ENCODE measurements around the gene ACVR1C. TPM values are rescaled to one million over a fixed set of nuclear protein-coding genes. Genes with fewer than 3 reads are reported as not detected.
A peak's percentile ranks its signal among the peaks of the same experiment; 100 is the strongest.
"Not testable (repeated sequence)": the region's sequence is repeated elsewhere in the genome, so short reads cannot be mapped to it uniquely, and the experiment has no call there.

The ACVR1C gene
- total RNA-seq, 1 experiment from 2014 or later: 0.04 TPM

DNA sequence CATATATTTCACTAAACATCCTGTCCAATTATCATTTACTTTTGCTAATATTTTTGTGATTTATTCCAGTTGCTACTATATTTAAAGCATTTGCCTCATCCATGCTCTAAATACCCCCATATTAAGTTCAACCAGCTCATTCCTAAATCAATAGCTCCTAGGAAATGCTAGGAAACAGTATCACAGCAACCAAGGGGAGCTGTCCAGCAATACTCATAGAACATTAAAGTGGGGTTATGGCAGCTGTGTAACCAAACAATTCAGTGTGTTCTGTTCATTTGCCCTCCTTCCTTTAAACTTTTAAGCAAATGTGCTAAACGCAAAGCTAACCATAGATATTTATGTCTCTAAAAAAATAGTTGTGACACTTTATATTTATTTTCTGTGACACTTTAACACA is 41.1 kb downstream of the ACVR1C start:
- Histone ChIP-seq H3K4me3 (no peak overlapping the region), H3K9me2 (ENCODE audit: insufficient read depth) (no peaks in the 10 kb centered on the region), H3K9me3 (ENCODE audit: insufficient read depth, low read depth) (no peaks in the 10 kb centered on the region), H3K36me3 (ENCODE audit: low read depth) (no peaks in the 10 kb centered on the region), H3K79me2 (ENCODE audit: low read depth) (no peaks in the 10 kb centered on the region), H3K4me2 (no peak overlapping the region), H3K27ac (no peak overlapping the region), H3F3A (ENCODE audit: insufficient read depth, low read depth) (no peaks in the 10 kb centered on the region), H4K20me1 (ENCODE audit: insufficient read depth) (no peaks in the 10 kb centered on the region), H3K4me1 (replicated peaks; ENCODE audit: insufficient read depth) (no peaks in the 10 kb centered on the region), H2AFZ (no peak overlapping the region), H3K27me3 (ENCODE audit: insufficient read depth, low read depth) (no peaks in the 10 kb centered on the region)
- TF ChIP-seq EZH2 (IDR thresholded peaks at IDR 0.05; ENCODE audit: low read depth): no peak
- TF ChIP-seq, protein P1, sequence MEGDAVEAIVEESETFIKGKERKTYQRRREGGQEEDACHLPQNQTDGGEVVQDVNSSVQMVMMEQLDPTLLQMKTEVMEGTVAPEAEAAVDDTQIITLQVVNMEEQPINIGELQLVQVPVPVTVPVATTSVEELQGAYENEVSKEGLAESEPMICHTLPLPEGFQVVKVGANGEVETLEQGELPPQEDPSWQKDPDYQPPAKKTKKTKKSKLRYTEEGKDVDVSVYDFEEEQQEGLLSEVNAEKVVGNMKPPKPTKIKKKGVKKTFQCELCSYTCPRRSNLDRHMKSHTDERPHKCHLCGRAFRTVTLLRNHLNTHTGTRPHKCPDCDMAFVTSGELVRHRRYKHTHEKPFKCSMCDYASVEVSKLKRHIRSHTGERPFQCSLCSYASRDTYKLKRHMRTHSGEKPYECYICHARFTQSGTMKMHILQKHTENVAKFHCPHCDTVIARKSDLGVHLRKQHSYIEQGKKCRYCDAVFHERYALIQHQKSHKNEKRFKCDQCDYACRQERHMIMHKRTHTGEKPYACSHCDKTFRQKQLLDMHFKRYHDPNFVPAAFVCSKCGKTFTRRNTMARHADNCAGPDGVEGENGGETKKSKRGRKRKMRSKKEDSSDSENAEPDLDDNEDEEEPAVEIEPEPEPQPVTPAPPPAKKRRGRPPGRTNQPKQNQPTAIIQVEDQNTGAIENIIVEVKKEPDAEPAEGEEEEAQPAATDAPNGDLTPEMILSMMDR (conservative IDR thresholded peaks at IDR 0.05): no peak
- BruUV-seq (replicated peaks): no TSS peak
- DNase-seq: no peak
- ChIA-PET POLR2A (ENCODE audit: unreplicated experiment) (no interaction called here), CTCF (no interaction called here)
- intact Hi-C loops (cut with micrococcal nuclease; ENCODE audit: unreplicated experiment): no loop called here

DNA sequence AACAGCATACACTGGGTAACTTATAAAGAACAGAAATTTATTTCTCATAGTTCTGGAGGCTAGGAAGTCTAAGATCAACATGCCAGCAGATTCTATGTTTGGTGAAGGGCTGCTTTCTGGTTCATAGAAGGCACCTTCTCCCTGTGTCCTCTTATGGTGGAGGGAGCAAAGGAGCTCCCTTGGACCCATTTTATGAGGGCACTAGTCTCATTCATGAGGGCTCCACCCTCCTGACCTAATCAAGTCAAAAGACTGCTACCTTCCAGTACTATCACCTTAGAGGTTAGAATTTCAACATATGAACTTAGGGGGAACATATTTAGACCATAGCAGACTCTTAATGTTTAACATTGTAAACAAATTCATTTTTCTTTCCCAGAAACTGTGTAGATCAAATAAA is 54.5 kb downstream of the ACVR1C start:
- Histone ChIP-seq H3K27me3 (ENCODE audit: insufficient read depth, low read depth) (no peaks in the 10 kb centered on the region), H3F3A (ENCODE audit: insufficient read depth, low read depth) (no peaks in the 10 kb centered on the region), H4K20me1 (ENCODE audit: insufficient read depth) (no peaks in the 10 kb centered on the region), H3K9me3 (ENCODE audit: insufficient read depth, low read depth) (no peaks in the 10 kb centered on the region), H3K9me2 (ENCODE audit: insufficient read depth) (no peaks in the 10 kb centered on the region), H3K4me3 (no peak overlapping the region), H3K4me1 (replicated peaks; ENCODE audit: insufficient read depth) (no peaks in the 10 kb centered on the region), H3K79me2 (ENCODE audit: low read depth) (no peaks in the 10 kb centered on the region), H3K27ac (no peak overlapping the region), H3K4me2 (no peak overlapping the region), H3K36me3 (ENCODE audit: low read depth) (no peaks in the 10 kb centered on the region), H2AFZ (no peak overlapping the region)
- ChIA-PET CTCF (no interaction called here), POLR2A (ENCODE audit: unreplicated experiment) (no interaction called here)
- TF ChIP-seq, protein P1 (conservative IDR thresholded peaks at IDR 0.05): no peak
- TF ChIP-seq EZH2 (IDR thresholded peaks at IDR 0.05; ENCODE audit: low read depth): no peak
- no TSS peak for BruUV-seq (replicated peaks)
- intact Hi-C loops (cut with micrococcal nuclease; ENCODE audit: unreplicated experiment): no loop called here
- DNase-seq: no peak

DNA sequence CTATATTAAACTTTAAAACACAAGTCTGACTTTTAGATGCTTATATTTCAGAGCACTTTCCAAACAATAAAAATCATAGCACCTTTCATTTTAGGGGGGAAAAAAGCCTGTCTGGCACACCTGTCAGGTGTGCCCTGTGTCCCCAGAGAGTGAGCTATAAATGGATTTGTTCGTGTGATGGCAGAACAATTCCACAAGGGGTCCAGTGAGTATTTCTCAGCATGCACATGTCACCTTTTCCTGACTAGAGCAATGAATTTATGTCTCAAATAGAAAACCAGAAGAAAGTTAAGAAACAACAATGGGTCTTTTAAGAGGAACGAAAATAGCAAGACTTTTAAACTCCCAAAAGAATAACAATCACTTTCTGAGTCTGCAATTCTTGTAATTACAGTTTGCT is 55.9 kb downstream of the ACVR1C start:
- Histone ChIP-seq H3K36me3 (ENCODE audit: low read depth) (no peaks in the 10 kb centered on the region), H3K79me2 (ENCODE audit: low read depth) (no peaks in the 10 kb centered on the region), H3K9me2 (ENCODE audit: insufficient read depth) (no peaks in the 10 kb centered on the region), H3K9me3 (ENCODE audit: insufficient read depth, low read depth) (no peaks in the 10 kb centered on the region), H3K27ac (no peak overlapping the region), H3F3A (ENCODE audit: insufficient read depth, low read depth) (no peaks in the 10 kb centered on the region), H3K4me1 (replicated peaks; ENCODE audit: insufficient read depth) (no peaks in the 10 kb centered on the region), H3K4me2 (no peak overlapping the region), H3K27me3 (ENCODE audit: insufficient read depth, low read depth) (no peaks in the 10 kb centered on the region), H2AFZ (no peak overlapping the region), H3K4me3 (no peak overlapping the region), H4K20me1 (ENCODE audit: insufficient read depth) (no peaks in the 10 kb centered on the region)
- no TSS peak for BruUV-seq (replicated peaks)
- no peak for DNase-seq
- intact Hi-C loops (cut with micrococcal nuclease; ENCODE audit: unreplicated experiment): no loop called here
- ChIA-PET POLR2A (ENCODE audit: unreplicated experiment) (interaction anchor here (0.7 kb wide), 1 partner anchor 131 kb away, joined by 9 read pairs; no protein-coding TSS in a partner anchor), CTCF (interaction anchor here (0.6 kb wide), 1 partner anchor 1400 kb away, joined by 3 read pairs; no protein-coding TSS in a partner anchor)
- no peak for TF ChIP-seq EZH2 (IDR thresholded peaks at IDR 0.05; ENCODE audit: low read depth)
- TF ChIP-seq, protein P1 (conservative IDR thresholded peaks at IDR 0.05): peak; percentile 42; the same call in 1 of the 2 replicates

DNA sequence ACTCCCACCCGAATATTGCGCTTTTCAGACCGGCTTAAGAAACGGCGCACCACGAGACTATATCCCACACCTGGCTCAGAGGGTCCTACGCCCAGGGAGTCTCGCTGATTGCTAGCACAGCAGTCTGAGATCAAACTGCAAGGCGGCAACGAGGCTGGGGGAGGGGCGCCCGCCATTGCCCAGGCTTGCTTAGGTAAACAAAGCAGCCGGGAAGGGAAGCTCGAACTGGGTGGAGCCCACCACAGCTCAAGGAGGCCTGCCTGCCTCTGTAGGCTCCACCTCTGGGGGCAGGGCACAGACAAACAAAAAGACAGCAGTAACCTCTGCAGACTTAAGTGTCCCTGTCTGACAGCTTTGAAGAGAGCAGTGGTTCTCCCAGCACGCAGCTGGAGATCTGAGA is 62.0 kb downstream of the ACVR1C start:
- DNase-seq; H3F3A ChIP-seq (ENCODE audit: insufficient read depth, low read depth); H3K79me2 ChIP-seq (ENCODE audit: low read depth); H3K9me3 ChIP-seq (ENCODE audit: insufficient read depth, low read depth); H3K9me2 ChIP-seq (ENCODE audit: insufficient read depth); H3K27ac ChIP-seq; H3K27me3 ChIP-seq (ENCODE audit: insufficient read depth, low read depth); H4K20me1 ChIP-seq (ENCODE audit: insufficient read depth); H3K36me3 ChIP-seq (ENCODE audit: low read depth); H3K4me3 ChIP-seq; BruUV-seq (replicated peaks); H3K4me1 ChIP-seq (replicated peaks; ENCODE audit: insufficient read depth); CTCF ChIA-PET; POLR2A ChIA-PET (ENCODE audit: unreplicated experiment); intact Hi-C loops (cut with micrococcal nuclease; ENCODE audit: unreplicated experiment): not testable (repeated sequence)
- Histone ChIP-seq H3K4me2 (0 out of 2 replicates have a peak overlapping the region, but pooled peaks have one; percentile 7), H2AFZ (peak overlapping the region; percentile 52; the same call in 1 of the 2 replicates)

DNA sequence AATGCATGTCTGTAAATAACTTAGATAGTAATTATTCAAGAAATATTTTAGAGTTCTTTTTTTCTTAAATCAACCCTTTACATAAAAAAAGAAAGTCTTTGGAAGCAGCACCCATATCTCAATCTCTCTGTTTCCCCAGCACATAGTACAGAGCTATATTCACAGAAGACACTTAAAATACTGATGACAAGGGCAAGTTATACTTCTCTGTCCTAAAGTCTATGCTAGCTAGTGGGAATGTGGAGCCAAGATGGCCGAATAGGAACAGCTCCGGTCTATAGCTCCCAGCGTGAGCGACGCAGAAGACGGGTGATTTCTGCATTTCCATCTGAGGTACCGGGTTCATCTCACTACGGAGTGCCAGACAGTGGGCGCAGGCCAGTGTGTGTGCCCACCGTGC is 62.6 kb downstream of the ACVR1C start:
- CTCF ChIA-PET; BruUV-seq (replicated peaks): not testable (repeated sequence)

More for the DNA sequence above, 62.6 kb downstream of the ACVR1C start:
- H3K9me3 ChIP-seq (ENCODE audit: insufficient read depth, low read depth); H3K27ac ChIP-seq; H3K4me1 ChIP-seq (replicated peaks; ENCODE audit: insufficient read depth); H3F3A ChIP-seq (ENCODE audit: insufficient read depth, low read depth); H3K79me2 ChIP-seq (ENCODE audit: low read depth); H3K4me3 ChIP-seq; DNase-seq; H3K27me3 ChIP-seq (ENCODE audit: insufficient read depth, low read depth); H3K9me2 ChIP-seq (ENCODE audit: insufficient read depth); intact Hi-C loops (cut with micrococcal nuclease; ENCODE audit: unreplicated experiment); H3K36me3 ChIP-seq (ENCODE audit: low read depth); H4K20me1 ChIP-seq (ENCODE audit: insufficient read depth); POLR2A ChIA-PET (ENCODE audit: unreplicated experiment): not testable (repeated sequence)
- Histone ChIP-seq H3K4me2 (peak overlapping the region; percentile 42), H2AFZ (peak overlapping the region; percentile 52; the same call in 1 of the 2 replicates)

Measured in PC-9 (cell line).